NT2/D1 (cell line): ENCODE data around the gene KCNQ1OT1.
"Not testable (repeated sequence)": the region's sequence is repeated elsewhere in the genome, so short reads cannot be mapped to it uniquely, and the experiment has no call there.

ENCODE experiments used
- DNase-seq: peaks from one replicate; pipeline ENCODE4 v3.0.0-alpha.2; 2011; ENCODE audit warnings: low read depth, low spot score
- H3K27me3 ChIP-seq: 2 replicates; pipeline ENCODE4 v1.6.0; 2011; ENCODE audit warnings: mild to moderate bottlenecking; ENCODE audit not compliant: insufficient read length, insufficient read depth
- H3K36me3 ChIP-seq: 2 replicates; pipeline ENCODE4 v1.6.1; 2011; ENCODE audit warnings: mild to moderate bottlenecking, low read length, mixed read lengths; ENCODE audit not compliant: insufficient read depth, insufficient read length
- H3K4me1 ChIP-seq: 2 replicates; pipeline ENCODE4 v1.5.1; 2011; ENCODE audit not compliant: insufficient read depth, insufficient read length
- H3K4me3 ChIP-seq: 2 replicates; pipeline ENCODE4 v1.5.1; 2011; ENCODE audit warnings: low read depth; ENCODE audit not compliant: insufficient read length
- H3K9ac ChIP-seq: 2 replicates; pipeline ENCODE4 v1.6.0; 2011; ENCODE audit warnings: low read depth; ENCODE audit not compliant: insufficient read length
- H3K9me3 ChIP-seq: 2 replicates; pipeline ENCODE4 v1.5.1; 2011; ENCODE audit warnings: mild to moderate bottlenecking, low read length; ENCODE audit not compliant: insufficient read depth
- SUZ12 ChIP-seq: IDR thresholded peaks from 2 replicates; pipeline ENCODE4 v1.6.1; 2011; ENCODE audit not compliant: insufficient read length, insufficient read depth; ENCODE audit errors: extremely low read depth
- YY1 ChIP-seq: IDR thresholded peaks from 2 replicates; pipeline ENCODE4 v1.6.1; 2011; ENCODE audit not compliant: insufficient read length, insufficient read depth
- ZNF274 ChIP-seq: IDR thresholded peaks from 2 replicates; pipeline ENCODE4 v1.6.1; 2011; ENCODE audit warnings: mild to moderate bottlenecking, low read depth, low read length

Gene KCNQ1OT1

DNA sequence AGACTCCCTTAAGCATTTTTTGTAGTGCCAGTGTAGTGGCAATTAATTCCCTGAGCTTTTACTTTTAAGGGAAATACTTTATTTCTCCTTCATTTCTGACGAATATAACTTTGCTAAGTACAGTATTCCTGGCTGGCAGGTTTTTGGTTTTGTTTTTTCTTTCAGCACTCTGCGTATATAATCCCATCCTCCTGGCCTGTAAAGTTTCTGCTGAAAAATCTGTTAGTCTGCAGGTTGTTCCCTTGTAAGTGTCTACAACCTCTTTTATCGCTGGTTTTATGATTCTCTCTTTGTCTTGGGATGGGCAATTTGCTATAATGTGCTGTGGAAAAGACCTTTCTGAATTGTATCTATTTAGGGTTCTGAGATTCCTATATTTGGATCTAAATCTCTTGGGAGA is 56.0 kb downstream of the KCNQ1OT1 start:
- H3K4me1 ChIP-seq = no peaks in the 10 kb centered on the region
- no peak for TF ChIP-seq ZNF274
- H3K27me3 ChIP-seq = peaks cover 74% of the 10 kb centered on the region
- H3K4me3 ChIP-seq = no peak overlapping the region
- DNase-seq = no peak
- peaks cover 96% of the 10 kb centered on the region for H3K9me3 ChIP-seq
- H3K9ac ChIP-seq = no peak overlapping the region
- H3K36me3 ChIP-seq = no peaks in the 10 kb centered on the region

DNA sequence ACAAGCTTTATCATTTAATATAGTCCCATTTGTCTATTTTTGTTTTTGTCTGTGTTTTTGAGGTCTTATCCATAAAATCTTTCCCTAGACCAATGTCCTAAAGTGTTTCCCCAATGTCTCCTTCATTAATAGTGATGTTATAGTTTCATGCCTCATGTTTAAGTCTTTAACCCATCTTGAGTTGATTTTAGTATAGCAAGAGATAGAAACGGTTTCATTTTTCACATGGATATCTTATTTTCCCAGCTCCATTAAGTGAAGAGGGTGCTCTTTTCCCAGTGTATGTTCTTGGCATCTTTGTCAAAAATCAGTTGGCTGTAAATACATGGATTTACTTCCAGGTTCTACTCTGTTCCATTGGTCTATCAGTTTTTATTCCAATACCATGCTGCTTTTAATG is 58.2 kb downstream of the KCNQ1OT1 start:
- H3K9me3 ChIP-seq = peaks cover 77% of the 10 kb centered on the region
- no peak for DNase-seq

DNA sequence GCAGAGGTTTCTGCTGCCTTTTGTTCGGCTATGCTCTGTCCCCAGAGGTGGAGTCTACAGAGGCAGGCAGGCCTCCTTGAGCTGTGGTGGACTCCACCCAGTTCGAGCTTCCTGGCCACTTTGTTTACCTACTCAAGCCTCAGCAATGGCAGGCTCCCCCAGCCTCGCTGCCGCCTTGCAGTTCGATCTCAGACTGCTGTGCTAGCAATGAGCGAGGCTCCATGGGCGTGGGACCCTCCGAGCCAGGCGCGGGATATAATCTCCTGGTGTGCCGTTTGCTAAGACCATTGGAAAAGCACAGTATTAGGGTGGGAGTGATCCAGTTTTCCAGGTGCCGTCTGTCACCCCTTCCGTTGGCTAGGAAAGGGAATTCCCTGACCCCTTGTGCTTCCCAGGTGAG is 60.0 kb downstream of the KCNQ1OT1 start:
- H3K4me1 ChIP-seq, H3K4me3 ChIP-seq, H3K36me3 ChIP-seq, H3K9ac ChIP-seq, DNase-seq: not testable (repeated sequence)
- Histone ChIP-seq H3K9me3 (peaks cover 58% of the 10 kb centered on the region), H3K27me3 (peaks cover 48% of the 10 kb centered on the region)

More for the DNA sequence above, 58.2 kb downstream of the KCNQ1OT1 start:
- no peaks in the 10 kb centered on the region for H3K4me1 ChIP-seq
- no peak overlapping the region for H3K9ac ChIP-seq
- no peaks in the 10 kb centered on the region for H3K36me3 ChIP-seq
- TF ChIP-seq ZNF274 (no peak), SUZ12 (no peak), YY1 (no peak)
- no peak overlapping the region for H3K4me3 ChIP-seq
- H3K27me3 ChIP-seq = peaks cover 65% of the 10 kb centered on the region

DNA sequence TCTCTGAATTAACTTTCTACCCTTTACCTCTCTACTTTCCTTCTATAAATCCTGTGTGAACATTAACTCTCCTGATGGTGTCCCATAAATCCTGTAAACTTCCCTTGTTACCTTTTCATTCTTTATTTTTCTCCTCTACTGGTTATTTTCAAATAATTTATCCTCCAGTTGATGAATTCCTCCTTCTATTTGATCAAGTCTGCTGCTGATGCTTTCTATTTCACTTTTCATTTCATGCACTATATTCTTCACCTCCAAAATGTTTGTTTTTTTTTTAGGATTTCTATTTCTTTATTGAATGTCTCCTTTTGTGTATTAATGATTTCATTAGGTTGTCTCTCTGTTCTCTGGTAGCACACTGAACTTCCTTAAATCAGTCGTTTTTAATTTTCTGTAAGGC is 68.6 kb downstream of the KCNQ1OT1 start:
- Histone ChIP-seq H3K36me3 (no peaks in the 10 kb centered on the region), H3K4me1 (no peaks in the 10 kb centered on the region), H3K4me3 (no peak overlapping the region), H3K9ac (no peak overlapping the region), H3K27me3 (peaks cover 77% of the 10 kb centered on the region), H3K9me3 (peaks cover 41% of the 10 kb centered on the region)
- DNase-seq = no peak
- TF ChIP-seq SUZ12 (no peak), ZNF274 (no peak), YY1 (no peak)

DNA sequence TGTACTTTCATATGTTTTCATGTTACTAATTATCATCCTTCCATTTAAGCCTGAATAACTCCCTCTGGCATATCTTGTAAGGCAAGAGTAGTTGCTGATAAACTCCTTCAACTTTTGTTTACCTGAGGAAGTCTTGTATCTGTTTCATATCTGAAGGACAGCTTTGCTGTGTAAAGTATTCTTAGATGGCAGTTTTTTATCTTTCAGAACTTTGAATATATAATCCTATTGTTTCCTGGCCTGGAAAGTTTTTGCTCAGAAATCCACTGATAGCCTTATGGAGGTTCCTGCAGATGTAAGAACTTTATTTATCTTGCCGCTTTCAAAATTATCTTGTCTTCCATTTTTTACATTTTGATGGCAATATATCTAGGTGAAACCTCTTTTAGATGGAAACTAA is 69.1 kb downstream of the KCNQ1OT1 start:
- peaks cover 81% of the 10 kb centered on the region for H3K27me3 ChIP-seq
- no peaks in the 10 kb centered on the region for H3K4me1 ChIP-seq
- no peak for TF ChIP-seq ZNF274
- no peak for TF ChIP-seq SUZ12
- TF ChIP-seq YY1 = no peak
- no peaks in the 10 kb centered on the region for H3K36me3 ChIP-seq
- H3K9ac ChIP-seq = no peak overlapping the region
- no peak overlapping the region for H3K4me3 ChIP-seq
- H3K9me3 ChIP-seq = peaks cover 41% of the 10 kb centered on the region
- no peak for DNase-seq

DNA sequence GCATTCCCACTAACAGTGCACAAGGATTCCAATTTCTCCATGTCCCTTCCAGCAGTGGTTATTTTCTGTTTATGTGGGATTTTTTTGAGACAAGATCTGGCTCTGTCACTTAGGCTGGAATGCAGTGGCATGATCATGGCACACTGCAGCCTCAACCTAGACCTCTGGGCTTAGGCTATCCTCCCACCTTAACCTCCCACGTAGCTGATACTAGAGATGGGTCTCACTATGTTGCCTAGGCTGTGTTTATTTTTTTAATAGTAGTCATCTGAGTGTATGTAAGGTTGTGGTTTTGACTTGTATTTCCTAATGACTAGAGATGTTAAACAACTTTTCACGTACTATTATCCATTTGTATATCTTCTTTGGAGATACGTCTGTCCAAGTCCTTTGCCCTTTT is 74.6 kb downstream of the KCNQ1OT1 start:
- DNase-seq = no peak
- TF ChIP-seq YY1 = no peak
- TF ChIP-seq SUZ12 = no peak
- TF ChIP-seq ZNF274 = no peak
- Histone ChIP-seq H3K9me3 (peaks cover 6% of the 10 kb centered on the region), H3K27me3 (peaks cover 98% of the 10 kb centered on the region), H3K36me3 (no peaks in the 10 kb centered on the region), H3K9ac (no peak overlapping the region), H3K4me3 (no peak overlapping the region), H3K4me1 (no peaks in the 10 kb centered on the region)

DNA sequence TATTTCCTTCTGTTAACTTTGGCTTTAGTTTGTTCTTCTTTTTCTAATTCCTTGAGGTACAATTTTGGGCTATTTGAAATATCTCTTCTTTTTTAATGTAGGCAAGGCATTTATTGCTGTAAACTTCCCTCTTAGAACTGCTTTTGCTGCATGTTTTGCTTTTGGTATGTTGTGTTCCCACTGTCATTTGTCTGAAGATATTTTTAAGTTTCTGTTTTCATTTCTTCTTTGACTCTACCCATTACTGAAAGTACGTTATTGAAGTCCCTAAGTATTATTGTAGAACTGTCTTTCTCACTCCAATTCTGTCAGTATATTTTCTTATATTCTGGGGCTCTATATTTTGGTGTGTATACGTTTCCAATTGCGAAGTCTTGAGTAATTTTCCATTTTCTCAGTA is 77.9 kb downstream of the KCNQ1OT1 start:
- no peak for DNase-seq
- Histone ChIP-seq H3K4me1 (no peaks in the 10 kb centered on the region), H3K27me3 (peaks cover 96% of the 10 kb centered on the region), H3K9ac (no peak overlapping the region), H3K36me3 (no peaks in the 10 kb centered on the region), H3K4me3 (no peak overlapping the region), H3K9me3 (no peaks in the 10 kb centered on the region; the same call in 1 of the 2 replicates)
- TF ChIP-seq SUZ12 (no peak), ZNF274 (no peak), YY1 (no peak)

DNA sequence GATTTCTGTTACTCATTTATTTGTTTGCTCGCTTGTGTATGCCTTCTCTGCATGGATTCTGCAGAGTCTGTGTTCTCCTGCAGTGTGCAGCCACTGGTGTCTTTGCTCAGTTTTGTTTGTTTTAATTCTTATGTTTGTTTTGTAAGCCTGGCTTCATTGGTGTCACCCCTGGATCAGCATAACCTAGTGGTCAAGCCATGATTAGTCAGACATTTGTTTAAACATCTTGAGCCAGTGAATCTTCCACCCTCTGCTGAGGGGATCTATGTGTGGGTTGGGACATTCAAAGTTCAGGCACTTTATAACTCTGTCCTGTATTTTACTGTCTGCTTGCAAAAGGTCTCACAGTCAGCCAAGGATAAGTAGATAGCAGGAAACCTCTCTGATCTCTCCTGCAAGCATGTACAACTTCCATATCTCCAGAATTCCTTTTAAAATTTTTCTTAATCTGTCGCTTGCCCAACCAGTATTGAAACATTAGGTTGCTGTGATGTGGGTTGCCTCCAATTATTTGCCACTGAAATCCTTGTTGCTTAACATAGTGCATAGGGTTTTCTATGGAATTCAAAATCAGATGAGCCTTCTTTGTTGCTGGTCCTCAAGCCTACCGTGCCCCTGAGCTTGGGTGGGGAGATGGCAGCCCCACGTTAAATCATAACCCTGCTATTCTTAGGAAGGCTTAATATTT is 86.8 kb downstream of the KCNQ1OT1 start:
- Histone ChIP-seq H3K9ac (no peak overlapping the region), H3K36me3 (no peaks in the 10 kb centered on the region), H3K27me3 (peaks cover 96% of the 10 kb centered on the region), H3K9me3 (peaks cover 25% of the 10 kb centered on the region), H3K4me3 (no peak overlapping the region), H3K4me1 (no peaks in the 10 kb centered on the region)
- DNase-seq = no peak
- TF ChIP-seq YY1 = no peak
- no peak for TF ChIP-seq SUZ12
- TF ChIP-seq ZNF274 = no peak
